Stimulated activated CD4-positive, alpha-beta T cell treated with anti-CD3 and anti-CD28 coated beads, Interleukin-15, amount 100 ng/mL, for 1 hour (primary cell): ENCODE data around the gene PCIF1.
A peak's percentile ranks its signal among the peaks of the same experiment; 100 is the strongest.

Experiments
- DNase-seq, 2 donors: peaks; one replicate each; pipeline ENCODE4 v3.0.0-alpha.2; 2020; ENCODE audit warnings: low read depth in 1 of 2, low spot score in 1 of 2

PCIF1 gene

GRCh38 chr20:45904583-45905504, 29.6 kb upstream of the PCIF1 start:
- DNase-seq, result no peak

GRCh38 chr20:45905505-45906079, 28.9 kb upstream of the PCIF1 start:
- DNase-seq, result no peak

- DNase-seq, result no peak
Measured at GRCh38 chr20:45907219-45907948, 27.1 kb upstream of the PCIF1 start.

GRCh38 chr20:45908084-45908483, 26.4 kb upstream of the PCIF1 start:
- no peak for DNase-seq

- DNase-seq, result no peak
Measured at GRCh38 chr20:45909336-45909808, 25.1 kb upstream of the PCIF1 start.

GRCh38 chr20:45909817-45910669, 24.4 kb upstream of the PCIF1 start:
- no peak for DNase-seq

- DNase-seq, result peak; percentile 73 to 90
Measured at GRCh38 chr20:45910670-45911485, 23.6 kb upstream of the PCIF1 start.

- no peak for DNase-seq
Measured at GRCh38 chr20:45911486-45912343, 22.8 kb upstream of the PCIF1 start, which contains the start of gene PLTP. Gene PLTP, minus strand, starts transcription at chr20:45912155. Its CDS starts 703 bp downstream, at chr20:45911452.

- no peak for DNase-seq
Measured at GRCh38 chr20:45912344-45912682, 22.2 kb upstream of the PCIF1 start.

- no peak for DNase-seq
Measured at GRCh38 chr20:45913116-45913515, 21.4 kb upstream of the PCIF1 start.

- no peak for DNase-seq
Measured at GRCh38 chr20:45917790-45918141, 16.7 kb upstream of the PCIF1 start.

- DNase-seq, result no peak
Measured at GRCh38 chr20:45918182-45918737, 16.2 kb upstream of the PCIF1 start.

GRCh38 chr20:45918779-45919537, 15.5 kb upstream of the PCIF1 start:
- DNase-seq, result no peak

- no peak for DNase-seq
Measured at GRCh38 chr20:45919542-45920399, 14.7 kb upstream of the PCIF1 start.

GRCh38 chr20:45920462-45921336, 13.8 kb upstream of the PCIF1 start:
- no peak for DNase-seq
